ENCODE measurements around the gene ARSA.
A peak's percentile ranks its signal among the peaks of the same experiment; 100 is the strongest.

ARSA gene
- 15.5 to 59.6 (median 38.0) reads per million in 9 experiments for total RNA-seq

DNA sequence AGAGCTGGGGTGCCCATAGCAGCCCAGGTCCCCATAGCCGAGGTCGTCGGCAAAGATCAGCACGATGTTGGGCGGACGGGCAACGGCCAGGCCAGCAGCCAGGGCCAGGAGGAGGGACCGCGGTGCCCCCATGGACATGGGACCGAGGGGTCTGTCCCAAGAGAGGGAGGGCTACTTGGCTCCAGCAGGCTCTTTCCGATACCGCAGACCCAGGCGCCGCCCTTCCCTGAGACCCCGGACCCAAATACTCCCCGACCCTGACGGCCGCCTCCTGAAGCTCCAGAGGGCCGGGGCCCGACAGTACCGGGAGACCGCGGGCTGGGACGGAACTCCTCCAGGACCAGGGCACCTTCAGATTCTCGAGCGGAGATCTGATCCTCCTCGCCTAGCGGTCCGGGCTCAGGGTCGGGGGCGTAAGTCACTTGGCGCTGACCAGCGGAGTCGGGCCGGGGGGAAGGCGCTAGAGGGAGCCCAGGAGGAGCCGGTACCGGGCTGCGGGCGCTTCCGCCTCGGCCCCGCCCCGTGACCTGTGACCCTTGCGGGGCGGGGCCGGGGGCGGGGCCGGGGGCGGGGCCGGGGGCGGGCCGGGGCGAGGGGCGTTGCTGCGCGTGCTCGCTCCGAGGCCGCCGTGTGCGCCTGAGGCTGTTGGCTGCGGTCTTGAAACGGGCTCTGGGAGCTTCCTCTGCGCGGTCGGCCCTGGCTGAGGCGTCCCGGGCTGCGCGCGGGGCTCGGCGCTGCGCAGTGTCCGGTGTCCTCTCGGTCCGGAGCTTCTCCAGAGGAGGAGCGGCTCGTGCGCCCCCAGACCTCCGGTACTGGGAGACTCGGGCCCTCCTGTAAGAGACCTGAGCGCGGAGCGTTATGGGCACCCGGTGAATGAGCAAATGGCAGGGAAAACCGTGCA lies at the start of gene ARSA:
ARSA (minus strand) TSS at position 511 of the 901 bp plus-strand sequence; CDS start at position 138, 373 bp downstream.
- no peaks in the 10 kb centered on the region for H3K9me3 Mint-ChIP-seq
- H3K4me3 Mint-ChIP-seq, result peak within 1 kb of the TSS; percentile 73 to 77
- H3K27ac Mint-ChIP-seq, result peak within 1 kb of the TSS; percentile 82 to 93
- no peaks in the 10 kb centered on the region for H3K27me3 Mint-ChIP-seq
- DNase-seq (peak; percentile 20 to 72 (median 66)), ATAC-seq (replicated peaks) (peak; percentile 82)
- H3K36me3 Mint-ChIP-seq (ENCODE audit: insufficient read depth), result peaks cover 24% of the 10 kb centered on the region
- H3K4me1 Mint-ChIP-seq (ENCODE audit: low read depth in 2 of 2), result peaks cover 13 to 18% of the 10 kb centered on the region in 2 donors

GRCh38 chr22:50676661-50677492 lies 48.9 kb upstream of the ARSA start:
- no peak overlapping the region for H3K27ac Mint-ChIP-seq
- peaks cover 4% of the 10 kb centered on the region for H3K36me3 Mint-ChIP-seq (ENCODE audit: insufficient read depth)
- no peak overlapping the region for H3K4me3 Mint-ChIP-seq
- ATAC-seq (replicated peaks) (no peak), DNase-seq (no peak)
- peaks cover 6 to 9% of the 10 kb centered on the region in 2 donors for H3K4me1 Mint-ChIP-seq (ENCODE audit: low read depth in 2 of 2)
- H3K9me3 Mint-ChIP-seq, result no peaks in the 10 kb centered on the region
- H3K27me3 Mint-ChIP-seq, result peaks cover 28 to 36% of the 10 kb centered on the region in 2 donors

- DNase-seq (no peak), ATAC-seq (replicated peaks) (no peak)
- no peak overlapping the region for H3K27ac Mint-ChIP-seq
Measured at GRCh38 chr22:50676180-50676636, 48.3 kb upstream of the ARSA start.

DNA sequence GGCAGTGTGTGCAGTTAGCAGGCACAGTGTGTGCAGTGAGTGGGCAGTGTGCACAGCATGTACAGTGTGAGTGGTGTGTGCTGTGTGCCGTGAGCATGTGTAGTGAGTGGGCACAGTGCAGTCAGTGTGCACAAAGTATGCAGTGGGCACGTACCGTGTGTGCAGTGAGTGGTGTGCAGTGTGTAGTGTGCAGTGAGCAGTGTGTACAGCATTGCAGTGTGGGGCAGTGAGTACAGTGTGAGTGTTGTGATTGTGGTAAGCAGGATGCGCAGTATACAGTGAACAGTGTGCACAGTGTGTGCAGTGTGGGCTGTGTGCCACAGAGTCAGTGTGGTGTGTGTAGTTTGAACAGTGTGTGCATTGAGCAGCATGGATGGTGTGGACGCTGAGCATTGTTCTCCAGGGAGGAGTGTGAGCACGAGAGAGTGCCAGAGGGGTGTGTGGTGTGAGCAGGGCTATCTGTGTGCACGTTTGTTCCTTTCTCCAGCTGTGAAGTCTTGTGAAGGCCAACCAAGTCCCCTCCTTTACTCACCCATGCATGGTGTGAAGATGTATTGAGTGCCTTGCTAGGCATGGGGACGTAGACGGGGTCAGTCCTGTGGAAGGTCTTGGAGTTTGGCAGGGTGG lies 47.7 kb upstream of the ARSA start:
- no peak for ATAC-seq (replicated peaks)
- peaks cover 6 to 9% of the 10 kb centered on the region in 2 donors for H3K4me1 Mint-ChIP-seq (ENCODE audit: low read depth in 2 of 2)
- H3K27ac Mint-ChIP-seq, result no peak overlapping the region
- peaks cover 40 to 48% of the 10 kb centered on the region in 2 donors for H3K27me3 Mint-ChIP-seq
- peaks cover 8% of the 10 kb centered on the region for H3K36me3 Mint-ChIP-seq (ENCODE audit: insufficient read depth)
- no peak for DNase-seq
- H3K4me3 Mint-ChIP-seq, result peak overlapping the region; percentile 46 to 56
- no peaks in the 10 kb centered on the region for H3K9me3 Mint-ChIP-seq

More at GRCh38 chr22:50676180-50676636, 48.3 kb upstream of the ARSA start:
- Mint-ChIP-seq H3K4me1 (ENCODE audit: low read depth in 2 of 2) (peaks cover 6 to 9% of the 10 kb centered on the region in 2 donors), H3K4me3 (peak overlapping the region in 1 of 2 donors; percentile 2), H3K9me3 (no peaks in the 10 kb centered on the region), H3K27me3 (peaks cover 34 to 42% of the 10 kb centered on the region in 2 donors), H3K36me3 (ENCODE audit: insufficient read depth) (peaks cover 6% of the 10 kb centered on the region)

DNA sequence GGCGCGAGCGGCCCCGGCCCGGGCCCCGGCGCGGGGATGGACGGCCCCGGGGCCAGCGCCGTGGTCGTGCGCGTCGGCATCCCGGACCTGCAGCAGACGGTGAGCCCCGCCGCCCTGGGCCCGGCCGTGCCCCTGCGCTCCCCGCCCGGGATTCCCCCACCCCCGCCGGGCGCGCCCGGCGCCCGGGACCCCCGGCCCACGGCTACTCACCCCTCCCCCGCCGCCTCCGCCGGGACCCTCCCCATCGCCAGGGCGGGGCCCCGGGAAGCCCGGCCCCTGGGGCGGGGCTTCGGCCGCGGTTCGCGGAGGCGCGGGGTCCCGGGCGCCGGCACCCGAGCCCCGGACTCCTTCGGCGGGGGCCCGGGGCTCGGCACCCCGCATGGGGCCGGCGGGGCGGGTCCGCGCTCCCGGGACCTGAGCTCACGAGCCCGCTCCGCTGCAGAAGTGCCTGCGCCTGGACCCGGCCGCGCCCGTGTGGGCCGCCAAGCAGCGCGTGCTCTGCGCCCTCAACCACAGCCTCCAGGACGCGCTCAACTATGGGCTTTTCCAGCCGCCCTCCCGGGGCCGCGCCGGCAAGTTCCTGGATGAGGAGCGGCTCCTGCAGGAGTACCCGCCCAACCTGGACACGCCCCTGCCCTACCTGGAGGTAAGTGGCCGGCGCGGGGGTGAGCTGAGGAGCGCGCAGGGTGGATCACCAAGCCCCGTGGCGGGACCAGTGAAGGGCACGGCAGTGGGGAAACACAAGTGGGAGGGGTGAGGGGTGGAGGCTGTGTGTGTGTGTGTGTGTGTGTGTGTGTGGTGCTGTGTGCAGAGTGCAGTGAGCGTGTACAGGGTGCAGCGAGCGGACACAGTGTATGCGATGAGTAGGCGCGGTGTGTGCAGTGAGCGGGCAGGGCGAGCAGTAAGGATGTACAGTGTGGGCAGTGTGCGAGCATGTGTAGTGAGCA lies 46.9 kb upstream of the ARSA start:
- no peaks in the 10 kb centered on the region for H3K9me3 Mint-ChIP-seq
- H3K36me3 Mint-ChIP-seq (ENCODE audit: insufficient read depth), result peaks cover 8% of the 10 kb centered on the region
- no peak for DNase-seq
- ATAC-seq (replicated peaks), result peak; percentile 35
- peaks cover 8 to 9% of the 10 kb centered on the region in 2 donors for H3K4me1 Mint-ChIP-seq (ENCODE audit: low read depth in 2 of 2)
- H3K27ac Mint-ChIP-seq, result no peak overlapping the region
- peak overlapping the region; percentile 46 to 56 for H3K4me3 Mint-ChIP-seq
- peaks cover 48 to 56% of the 10 kb centered on the region in 2 donors for H3K27me3 Mint-ChIP-seq

GRCh38 chr22:50674130-50674500 lies 46.2 kb upstream of the ARSA start:
- ATAC-seq (replicated peaks) (peak; percentile 23), DNase-seq (no peak)
- peaks cover 50 to 57% of the 10 kb centered on the region in 2 donors for H3K27me3 Mint-ChIP-seq

GRCh38 chr22:50673231-50674129 lies 45.5 kb upstream of the ARSA start:
- Mint-ChIP-seq H3K4me1 (ENCODE audit: low read depth in 2 of 2) (peaks cover 8 to 9% of the 10 kb centered on the region in 2 donors), H3K27ac (peak overlapping the region; percentile 30 to 45), H3K4me3 (peak overlapping the region; percentile 45 to 59), H3K27me3 (peaks cover 50 to 60% of the 10 kb centered on the region in 2 donors), H3K36me3 (ENCODE audit: insufficient read depth) (peaks cover 8% of the 10 kb centered on the region), H3K9me3 (no peaks in the 10 kb centered on the region)
- peak in 1 of 3 experiments; percentile 12 for DNase-seq
- no peak for ATAC-seq (replicated peaks)

More at GRCh38 chr22:50674130-50674500, 46.2 kb upstream of the ARSA start:
- Mint-ChIP-seq H3K4me1 (ENCODE audit: low read depth in 2 of 2) (peaks cover 8 to 9% of the 10 kb centered on the region in 2 donors), H3K27ac (no peak overlapping the region), H3K36me3 (ENCODE audit: insufficient read depth) (peaks cover 8% of the 10 kb centered on the region), H3K9me3 (no peaks in the 10 kb centered on the region), H3K4me3 (peak overlapping the region; percentile 35 to 59)

DNA sequence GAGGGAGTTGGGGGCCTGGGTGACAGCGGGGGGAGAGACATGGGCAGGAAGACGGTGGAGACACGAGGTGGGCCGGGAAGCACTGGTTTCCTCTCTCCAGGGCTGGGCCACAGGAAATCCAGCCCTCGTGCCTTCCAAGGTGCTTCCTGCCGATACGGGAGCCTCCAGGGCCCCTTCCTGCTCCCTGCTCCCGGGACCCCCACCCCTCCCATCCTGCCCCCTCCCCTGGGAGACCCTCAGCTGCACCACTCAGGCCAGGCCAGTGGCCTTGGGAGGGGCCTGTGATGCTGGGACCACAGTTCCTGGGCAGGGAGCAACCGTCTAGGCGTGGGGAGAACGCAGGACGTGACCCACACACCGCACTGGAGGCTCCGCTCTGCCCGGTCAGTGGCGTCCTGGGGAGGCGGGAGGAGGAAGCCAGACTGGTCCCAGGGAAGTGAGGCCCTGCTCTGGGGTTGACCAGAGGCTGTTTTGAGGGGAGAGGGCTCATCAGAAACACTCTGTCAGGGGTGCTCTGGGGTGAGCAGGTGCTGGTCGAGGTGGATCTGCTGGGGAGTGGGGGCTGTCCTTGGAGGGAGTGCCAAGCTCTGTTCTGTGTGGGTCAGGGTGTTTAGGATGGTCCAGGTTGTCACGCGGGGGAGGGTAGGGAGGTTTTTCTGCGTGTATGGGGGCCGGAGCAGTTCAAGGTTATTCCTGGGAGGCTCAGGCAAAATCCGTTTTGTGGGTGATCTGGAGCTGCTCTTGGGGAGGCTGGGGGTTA lies 44.7 kb upstream of the ARSA start, which contains the start of gene SHANK3:
SHANK3 (plus strand) TSS at position 353 of the 760 bp plus-strand sequence.
- peaks cover 8% of the 10 kb centered on the region for H3K36me3 Mint-ChIP-seq (ENCODE audit: insufficient read depth)
- H3K4me1 Mint-ChIP-seq (ENCODE audit: low read depth in 2 of 2), result peaks cover 8 to 9% of the 10 kb centered on the region in 2 donors
- DNase-seq, result no peak
- peak within 1 kb of the TSS; percentile 30 to 45 for H3K27ac Mint-ChIP-seq
- ATAC-seq (replicated peaks), result no peak
- peak within 1 kb of the TSS; percentile 45 to 59 for H3K4me3 Mint-ChIP-seq
- no peaks in the 10 kb centered on the region for H3K9me3 Mint-ChIP-seq
- H3K27me3 Mint-ChIP-seq, result peaks cover 57 to 68% of the 10 kb centered on the region in 2 donors

- peaks cover 8 to 9% of the 10 kb centered on the region in 2 donors for H3K4me1 Mint-ChIP-seq (ENCODE audit: low read depth in 2 of 2)
- H3K9me3 Mint-ChIP-seq, result no peaks in the 10 kb centered on the region
- no peak for DNase-seq
- peaks cover 8% of the 10 kb centered on the region for H3K36me3 Mint-ChIP-seq (ENCODE audit: insufficient read depth)
- H3K27ac Mint-ChIP-seq, result no peak overlapping the region
- H3K27me3 Mint-ChIP-seq, result peaks cover 59 to 71% of the 10 kb centered on the region in 2 donors
- peak overlapping the region; percentile 30 to 33 for H3K4me3 Mint-ChIP-seq
- ATAC-seq (replicated peaks), result no peak
Measured at GRCh38 chr22:50672041-50672440, 44.1 kb upstream of the ARSA start.

DNA sequence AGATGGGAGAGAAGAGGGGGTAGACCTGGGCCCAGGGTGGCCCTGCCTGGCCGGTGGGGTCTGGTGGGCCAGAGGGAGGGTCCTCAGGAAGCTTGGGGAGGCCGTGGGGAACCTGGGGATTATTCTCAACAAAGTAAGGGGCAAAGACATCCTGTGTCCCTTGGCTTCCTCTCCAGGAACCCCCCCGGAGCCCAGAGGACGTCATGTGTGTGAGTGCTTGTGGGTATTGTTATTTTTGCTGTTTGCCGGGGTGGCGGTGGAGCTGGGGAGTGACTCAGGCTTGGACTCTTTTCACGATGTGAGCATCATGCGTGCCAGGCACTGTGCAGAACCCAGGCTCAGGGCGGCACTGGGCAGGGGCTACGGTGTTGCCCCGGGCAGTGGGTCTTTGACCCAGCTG lies 43.7 kb upstream of the ARSA start:
- H3K36me3 Mint-ChIP-seq (ENCODE audit: insufficient read depth), result peaks cover 8% of the 10 kb centered on the region
- no peaks in the 10 kb centered on the region for H3K9me3 Mint-ChIP-seq
- DNase-seq (no peak), ATAC-seq (replicated peaks) (no peak)
- H3K27ac Mint-ChIP-seq, result peak overlapping the region in 1 of 2 donors; percentile 79
- peak overlapping the region; percentile 30 to 33 for H3K4me3 Mint-ChIP-seq
- peaks cover 63 to 75% of the 10 kb centered on the region in 2 donors for H3K27me3 Mint-ChIP-seq
- H3K4me1 Mint-ChIP-seq (ENCODE audit: low read depth in 2 of 2), result peaks cover 8 to 9% of the 10 kb centered on the region in 2 donors

Data from effector memory CD8-positive, alpha-beta T cell (primary cell).